ENCODE data around the gene CDH23. TPM values are rescaled to one million over a fixed set of nuclear protein-coding genes. Genes with fewer than 3 reads are reported as not detected.
"Not testable (repeated sequence)": the region's sequence is repeated elsewhere in the genome, so short reads cannot be mapped to it uniquely, and the experiment has no call there.

The CDH23 gene
- total RNA-seq, 4 donors from 2014 or later: 7.1 to 56.2 (median 25.4) TPM

DNA sequence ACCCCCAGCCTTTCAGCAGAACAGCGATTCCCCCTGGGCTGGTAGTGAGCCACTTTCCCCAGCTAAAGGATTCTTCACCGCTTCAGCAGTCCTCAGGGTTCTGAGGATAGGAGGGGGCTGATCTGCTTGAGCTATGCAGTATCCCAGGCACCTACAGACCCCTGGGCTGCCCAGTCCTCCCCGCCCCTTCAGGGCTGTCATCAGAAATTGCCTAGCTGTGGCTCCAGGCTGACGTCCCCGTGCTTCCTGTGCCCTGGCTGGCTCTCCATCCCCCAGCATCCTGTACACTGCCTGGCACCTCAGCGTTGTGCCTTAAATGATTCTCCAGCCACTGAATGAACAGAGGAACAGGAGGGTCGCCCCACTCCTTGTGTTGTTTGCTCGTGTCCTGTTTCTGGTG is 38.4 kb upstream of the CDH23 start:
- Histone ChIP-seq H3K4me3 (no peak overlapping the region), H3K36me3 (no peaks in the 10 kb centered on the region), H3K9me3 (no peaks in the 10 kb centered on the region), H3K27ac (peak overlapping the region; percentile 80 to 88), H3K27me3 (no peaks in the 10 kb centered on the region), H3K4me1 (peaks cover 12% of the 10 kb centered on the region in 2 donors)
- intact Hi-C loops (cut with DNase I; ENCODE audit: low total_unique reads): no loop called here
- peak in 1 of 2 donors; percentile 29 for DNase-seq
- TF ChIP-seq, protein P1, sequence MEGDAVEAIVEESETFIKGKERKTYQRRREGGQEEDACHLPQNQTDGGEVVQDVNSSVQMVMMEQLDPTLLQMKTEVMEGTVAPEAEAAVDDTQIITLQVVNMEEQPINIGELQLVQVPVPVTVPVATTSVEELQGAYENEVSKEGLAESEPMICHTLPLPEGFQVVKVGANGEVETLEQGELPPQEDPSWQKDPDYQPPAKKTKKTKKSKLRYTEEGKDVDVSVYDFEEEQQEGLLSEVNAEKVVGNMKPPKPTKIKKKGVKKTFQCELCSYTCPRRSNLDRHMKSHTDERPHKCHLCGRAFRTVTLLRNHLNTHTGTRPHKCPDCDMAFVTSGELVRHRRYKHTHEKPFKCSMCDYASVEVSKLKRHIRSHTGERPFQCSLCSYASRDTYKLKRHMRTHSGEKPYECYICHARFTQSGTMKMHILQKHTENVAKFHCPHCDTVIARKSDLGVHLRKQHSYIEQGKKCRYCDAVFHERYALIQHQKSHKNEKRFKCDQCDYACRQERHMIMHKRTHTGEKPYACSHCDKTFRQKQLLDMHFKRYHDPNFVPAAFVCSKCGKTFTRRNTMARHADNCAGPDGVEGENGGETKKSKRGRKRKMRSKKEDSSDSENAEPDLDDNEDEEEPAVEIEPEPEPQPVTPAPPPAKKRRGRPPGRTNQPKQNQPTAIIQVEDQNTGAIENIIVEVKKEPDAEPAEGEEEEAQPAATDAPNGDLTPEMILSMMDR (IDR thresholded peaks at IDR 0.05): no peak
- TF ChIP-seq POLR2A (IDR thresholded peaks at IDR 0.05): no peak

DNA sequence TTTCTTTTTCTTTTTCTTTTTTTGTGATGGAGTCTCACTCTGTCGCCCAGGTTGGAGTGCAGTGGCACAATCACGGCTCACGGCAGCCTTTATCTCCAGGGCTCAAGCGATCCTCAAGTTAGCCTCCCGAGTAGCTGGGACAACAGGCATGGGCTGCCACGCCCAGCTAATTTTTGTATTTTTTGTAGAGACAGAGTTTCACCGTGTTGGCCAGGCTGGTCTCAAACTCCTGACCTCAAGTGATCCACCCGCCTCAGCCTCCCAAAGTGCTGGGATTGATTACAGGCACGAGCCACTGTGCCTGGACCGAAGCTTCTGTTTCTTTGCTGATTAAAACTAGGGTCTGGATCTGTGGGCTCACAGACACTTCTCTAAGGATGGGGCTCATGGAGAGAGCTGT is 37.8 kb upstream of the CDH23 start:
- intact Hi-C loops (cut with DNase I; ENCODE audit: low total_unique reads); H3K9me3 ChIP-seq; H3K27me3 ChIP-seq; H3K36me3 ChIP-seq; H3K4me3 ChIP-seq; DNase-seq: not testable (repeated sequence)
- Histone ChIP-seq H3K4me1 (peaks cover 12% of the 10 kb centered on the region in 2 donors), H3K27ac (peak overlapping the region; percentile 80 to 88)

DNA sequence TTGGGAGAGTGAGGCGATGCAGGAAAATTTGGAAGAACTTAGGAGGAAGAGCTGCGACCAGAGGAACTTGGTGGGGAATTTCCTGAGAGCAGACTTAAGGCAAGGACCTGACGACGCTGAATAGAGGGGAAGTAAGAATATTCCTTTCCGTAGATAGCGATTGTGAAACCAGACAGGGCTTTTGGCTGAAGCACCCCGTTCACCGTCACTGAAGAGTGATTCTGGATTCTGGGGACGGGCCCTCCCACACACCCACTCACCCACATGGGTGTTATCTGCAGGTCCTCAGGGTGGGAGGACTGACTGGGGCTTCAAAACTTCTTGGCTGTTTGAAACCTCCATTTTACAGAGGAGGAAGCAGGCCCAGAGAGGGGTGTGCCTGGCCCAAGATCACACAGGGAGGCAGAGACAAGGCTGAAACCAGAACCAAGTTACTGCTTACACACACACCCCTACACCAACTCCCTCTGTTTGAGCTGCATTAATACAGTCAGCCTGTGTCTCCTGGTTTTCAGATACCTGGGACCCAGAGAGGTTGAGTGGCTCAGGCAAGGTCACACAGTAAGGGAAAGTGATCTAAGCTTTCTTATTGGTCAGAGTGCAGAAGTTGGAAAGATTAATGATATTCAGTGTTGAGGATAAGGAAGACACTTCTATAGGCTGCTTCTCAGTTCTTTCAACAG is 37.2 kb upstream of the CDH23 start:
- no peak overlapping the region for H3K4me3 ChIP-seq
- no peaks in the 10 kb centered on the region for H3K27me3 ChIP-seq
- DNase-seq: peak; percentile 93
- H3K9me3 ChIP-seq: no peaks in the 10 kb centered on the region
- intact Hi-C loops (cut with DNase I; ENCODE audit: low total_unique reads): no loop called here
- TF ChIP-seq, protein P1 (IDR thresholded peaks at IDR 0.05): no peak
- no peak for TF ChIP-seq POLR2A (IDR thresholded peaks at IDR 0.05)
- H3K36me3 ChIP-seq: no peaks in the 10 kb centered on the region
- H3K4me1 ChIP-seq: peaks cover 12% of the 10 kb centered on the region in 2 donors
- peak overlapping the region; percentile 80 to 88 for H3K27ac ChIP-seq

DNA sequence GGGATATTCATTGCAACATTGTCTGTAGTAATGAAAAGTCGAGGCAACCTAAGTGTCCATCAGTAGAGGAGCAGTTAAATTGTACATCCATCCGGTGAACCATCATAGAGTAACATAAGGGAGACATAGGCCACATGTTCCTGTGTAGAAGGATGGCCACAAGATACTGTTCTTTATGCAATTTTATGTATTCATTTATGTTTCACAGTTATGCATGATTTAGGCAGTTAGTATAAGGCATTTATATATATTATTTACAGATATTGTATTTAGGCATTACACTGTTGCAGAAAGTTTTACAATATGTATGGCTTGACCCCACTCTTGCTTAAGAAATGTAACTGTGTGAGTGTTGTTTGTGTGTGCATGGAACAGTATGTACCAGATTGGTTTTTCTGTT is 36.0 kb upstream of the CDH23 start:
- H3K4me1 ChIP-seq: peaks cover 12% of the 10 kb centered on the region in 2 donors
- H3K27ac ChIP-seq: no peak overlapping the region
- H3K27me3 ChIP-seq: no peaks in the 10 kb centered on the region
- TF ChIP-seq, protein P1 (IDR thresholded peaks at IDR 0.05): no peak
- no peak for DNase-seq
- intact Hi-C loops (cut with DNase I; ENCODE audit: low total_unique reads): no loop called here
- no peak overlapping the region for H3K4me3 ChIP-seq
- no peaks in the 10 kb centered on the region for H3K36me3 ChIP-seq
- no peaks in the 10 kb centered on the region for H3K9me3 ChIP-seq

DNA sequence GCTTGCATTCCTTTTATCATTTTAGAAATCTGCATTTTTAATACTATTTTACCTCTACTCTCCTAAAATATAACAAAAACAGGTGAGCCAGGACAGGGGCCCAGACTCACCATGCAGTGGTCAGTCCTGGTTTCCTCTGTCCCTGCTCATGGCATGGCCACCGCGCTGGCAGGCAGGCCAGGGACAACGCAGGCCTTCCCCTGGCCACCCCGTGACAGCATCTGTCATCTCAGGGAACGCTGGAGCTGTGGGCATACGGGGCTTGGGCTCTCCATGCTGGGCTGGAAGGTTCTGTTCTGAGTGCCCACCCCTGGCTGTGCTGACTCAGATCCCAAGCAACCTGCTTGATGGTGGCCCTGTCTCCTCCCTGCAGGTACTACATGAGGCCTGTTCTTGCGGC is 35.1 kb upstream of the CDH23 start:
- no peaks in the 10 kb centered on the region for H3K36me3 ChIP-seq
- H3K4me3 ChIP-seq: no peak overlapping the region
- peaks cover 12% of the 10 kb centered on the region in 2 donors for H3K4me1 ChIP-seq
- H3K9me3 ChIP-seq: no peaks in the 10 kb centered on the region
- no peaks in the 10 kb centered on the region for H3K27me3 ChIP-seq
- no peak overlapping the region for H3K27ac ChIP-seq
- intact Hi-C loops (cut with DNase I; ENCODE audit: low total_unique reads): no loop called here
- no peak for DNase-seq
- TF ChIP-seq, protein P1 (IDR thresholded peaks at IDR 0.05): no peak
- TF ChIP-seq POLR2A (IDR thresholded peaks at IDR 0.05): no peak

Data from uterus (tissue), 4 donors.